ENCODE results near the gene THRB. TPM values are rescaled to one million over a fixed set of nuclear protein-coding genes. Genes with fewer than 3 reads are reported as not detected.

THRB gene
- total and polyA plus RNA-seq, 9 of the 15 experiments (the other 6 are each of a cell fraction or from before 2014, with no cell fraction given), result 1.7 to 14.9 (median 6.9) TPM

DNA sequence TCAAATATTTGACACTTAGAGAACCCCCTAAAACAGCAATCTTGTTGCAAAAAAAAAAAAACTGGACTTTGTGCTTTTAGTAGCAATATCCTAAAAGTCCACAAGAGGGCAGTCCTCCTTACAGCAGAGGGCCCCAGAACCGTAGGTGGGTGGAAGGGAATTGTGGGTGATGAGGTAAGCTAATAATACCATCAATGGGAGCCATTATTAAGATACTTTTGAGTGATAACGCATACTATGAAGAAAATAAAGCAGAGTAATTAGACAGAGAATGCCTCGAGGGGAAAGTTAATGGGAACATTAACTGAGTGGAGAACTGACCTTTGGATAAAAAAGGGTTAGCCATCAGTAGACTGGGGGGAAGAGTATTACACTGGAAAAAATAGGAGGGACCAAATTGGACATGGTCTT, 229.9 kb downstream of the THRB start (continued):
- TF ChIP-seq TRIM28 (IDR thresholded peaks at IDR 0.05) (no peak), EP400 (IDR thresholded peaks at IDR 0.05) (0 out of 2 replicates have a peak, but pooled peaks have one; percentile 25), TRIM24 (IDR thresholded peaks at IDR 0.05) (peak; percentile 36 to 42; a peak in 1 of 4 replicates), RNF2 (IDR thresholded peaks at IDR 0.05) (no peak), TAL1 (IDR thresholded peaks at IDR 0.05) (peak; percentile 10; the same call in 1 of the 2 replicates), ATF7 (IDR thresholded peaks at IDR 0.05) (peak; percentile 85), TSC22D4 (tag; IDR thresholded peaks at IDR 0.05) (no peak), NFE2 (IDR thresholded peaks at IDR 0.05; ENCODE audit: low read depth) (no peak), HDAC1 (IDR thresholded peaks at IDR 0.05) (peak in 1 of 2 experiments; percentile 33; a peak in 1 of 4 replicates), NFIC (IDR thresholded peaks at IDR 0.05) (no peak), NELFE (IDR thresholded peaks at IDR 0.05; ENCODE audit: insufficient read depth, insufficient read length) (no peak), KLF1 (tag; IDR thresholded peaks at IDR 0.05) (no peak), CBFA2T3 (IDR thresholded peaks at IDR 0.05) (0 out of 2 replicates have a peak, but pooled peaks have one; percentile 3), ZNF583 (CRISPR knock-in tag; IDR thresholded peaks at IDR 0.05) (no peak), ZNF766 (CRISPR knock-in tag; conservative IDR thresholded peaks at IDR 0.05) (no peak), PHF21A (IDR thresholded peaks at IDR 0.05; ENCODE audit: borderline replicate concordance, low read depth) (no peak), ARNT (IDR thresholded peaks at IDR 0.05) (peak in 1 of 2 experiments; percentile 62; a peak in 1 of 4 replicates), ZNF253 (CRISPR knock-in tag; conservative IDR thresholded peaks at IDR 0.05) (no peak), KHSRP (IDR thresholded peaks at IDR 0.05) (no peak), CHCHD3 (CRISPR knock-in tag; IDR thresholded peaks at IDR 0.05) (no peak)
- TF ChIP-seq, protein P1, sequence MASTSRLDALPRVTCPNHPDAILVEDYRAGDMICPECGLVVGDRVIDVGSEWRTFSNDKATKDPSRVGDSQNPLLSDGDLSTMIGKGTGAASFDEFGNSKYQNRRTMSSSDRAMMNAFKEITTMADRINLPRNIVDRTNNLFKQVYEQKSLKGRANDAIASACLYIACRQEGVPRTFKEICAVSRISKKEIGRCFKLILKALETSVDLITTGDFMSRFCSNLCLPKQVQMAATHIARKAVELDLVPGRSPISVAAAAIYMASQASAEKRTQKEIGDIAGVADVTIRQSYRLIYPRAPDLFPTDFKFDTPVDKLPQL (IDR thresholded peaks at IDR 0.05; ENCODE audit: extremely low read depth, insufficient read length), result no peak
- TF ChIP-seq, protein P2, sequence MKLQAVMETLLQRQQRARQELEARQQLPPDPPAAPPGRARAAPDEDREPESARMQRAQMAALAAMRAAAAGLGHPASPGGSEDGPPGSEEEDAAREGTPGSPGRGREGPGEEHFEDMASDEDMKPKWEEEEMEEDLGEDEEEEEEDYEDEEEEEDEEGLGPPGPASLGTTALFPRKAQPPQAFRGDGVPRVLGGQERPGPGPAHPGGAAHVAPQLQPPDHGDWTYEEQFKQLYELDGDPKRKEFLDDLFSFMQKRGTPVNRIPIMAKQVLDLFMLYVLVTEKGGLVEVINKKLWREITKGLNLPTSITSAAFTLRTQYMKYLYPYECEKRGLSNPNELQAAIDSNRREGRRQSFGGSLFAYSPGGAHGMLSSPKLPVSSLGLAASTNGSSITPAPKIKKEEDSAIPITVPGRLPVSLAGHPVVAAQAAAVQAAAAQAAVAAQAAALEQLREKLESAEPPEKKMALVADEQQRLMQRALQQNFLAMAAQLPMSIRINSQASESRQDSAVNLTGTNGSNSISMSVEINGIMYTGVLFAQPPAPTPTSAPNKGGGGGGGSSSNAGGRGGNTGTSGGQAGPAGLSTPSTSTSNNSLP (IDR thresholded peaks at IDR 0.05; ENCODE audit: borderline replicate concordance, low read depth, low read length), result no peak
- TF ChIP-seq, protein P3, sequence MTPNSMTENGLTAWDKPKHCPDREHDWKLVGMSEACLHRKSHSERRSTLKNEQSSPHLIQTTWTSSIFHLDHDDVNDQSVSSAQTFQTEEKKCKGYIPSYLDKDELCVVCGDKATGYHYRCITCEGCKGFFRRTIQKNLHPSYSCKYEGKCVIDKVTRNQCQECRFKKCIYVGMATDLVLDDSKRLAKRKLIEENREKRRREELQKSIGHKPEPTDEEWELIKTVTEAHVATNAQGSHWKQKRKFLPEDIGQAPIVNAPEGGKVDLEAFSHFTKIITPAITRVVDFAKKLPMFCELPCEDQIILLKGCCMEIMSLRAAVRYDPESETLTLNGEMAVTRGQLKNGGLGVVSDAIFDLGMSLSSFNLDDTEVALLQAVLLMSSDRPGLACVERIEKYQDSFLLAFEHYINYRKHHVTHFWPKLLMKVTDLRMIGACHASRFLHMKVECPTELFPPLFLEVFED (CRISPR knock-in tag; conservative IDR thresholded peaks at IDR 0.05), result no peak
- TF ChIP-seq, protein P4, sequence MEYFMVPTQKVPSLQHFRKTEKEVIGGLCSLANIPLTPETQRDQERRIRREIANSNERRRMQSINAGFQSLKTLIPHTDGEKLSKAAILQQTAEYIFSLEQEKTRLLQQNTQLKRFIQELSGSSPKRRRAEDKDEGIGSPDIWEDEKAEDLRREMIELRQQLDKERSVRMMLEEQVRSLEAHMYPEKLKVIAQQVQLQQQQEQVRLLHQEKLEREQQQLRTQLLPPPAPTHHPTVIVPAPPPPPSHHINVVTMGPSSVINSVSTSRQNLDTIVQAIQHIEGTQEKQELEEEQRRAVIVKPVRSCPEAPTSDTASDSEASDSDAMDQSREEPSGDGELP (CRISPR knock-in tag; IDR thresholded peaks at IDR 0.05; ENCODE audit: borderline replicate concordance), result no peak
- TF ChIP-seq, protein P5, sequence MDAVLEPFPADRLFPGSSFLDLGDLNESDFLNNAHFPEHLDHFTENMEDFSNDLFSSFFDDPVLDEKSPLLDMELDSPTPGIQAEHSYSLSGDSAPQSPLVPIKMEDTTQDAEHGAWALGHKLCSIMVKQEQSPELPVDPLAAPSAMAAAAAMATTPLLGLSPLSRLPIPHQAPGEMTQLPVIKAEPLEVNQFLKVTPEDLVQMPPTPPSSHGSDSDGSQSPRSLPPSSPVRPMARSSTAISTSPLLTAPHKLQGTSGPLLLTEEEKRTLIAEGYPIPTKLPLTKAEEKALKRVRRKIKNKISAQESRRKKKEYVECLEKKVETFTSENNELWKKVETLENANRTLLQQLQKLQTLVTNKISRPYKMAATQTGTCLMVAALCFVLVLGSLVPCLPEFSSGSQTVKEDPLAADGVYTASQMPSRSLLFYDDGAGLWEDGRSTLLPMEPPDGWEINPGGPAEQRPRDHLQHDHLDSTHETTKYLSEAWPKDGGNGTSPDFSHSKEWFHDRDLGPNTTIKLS (IDR thresholded peaks at IDR 0.05; ENCODE audit: borderline replicate concordance, low read depth), result 0 out of 2 replicates have a peak, but pooled peaks have one; percentile 25

Measured in K562 (cell line).